Parathyroid adenoma (tissue), 2 donors: ENCODE results near the gene MYO1D.

Experiments used
- H2AFZ ChIP-seq: fragments of 300-600 bp; sonication (generic); one replicate; pipeline ENCODE4 v1.7.0; 2017; ENCODE audit warnings: antibody characterized with exemption, mild to moderate bottlenecking
- H3K27ac ChIP-seq: fragments of 300-600 bp; sonication (generic); one replicate; pipeline ENCODE4 v1.7.0; 2017
- H3K27me3 ChIP-seq: fragments of 300-600 bp; sonication (generic); one replicate; pipeline ENCODE4 v1.7.0; 2017; ENCODE audit warnings: low read length; ENCODE audit not compliant: control insufficient read depth, insufficient read depth
- H3K36me3 ChIP-seq: fragments of 300-600 bp; sonication (generic); one replicate; pipeline ENCODE4 v1.7.0; 2017; ENCODE audit warnings: low read length; ENCODE audit not compliant: control insufficient read depth, insufficient read depth
- H3K4me1 ChIP-seq: fragments of 300-600 bp; sonication (generic); one replicate; pipeline ENCODE4 v1.7.0; 2017; ENCODE audit warnings: control low read depth
- H3K4me2 ChIP-seq: fragments of 300-600 bp; sonication (generic); one replicate; pipeline ENCODE4 v1.7.0; 2017; ENCODE audit warnings: low read length
- H3K4me3 ChIP-seq: fragments of 300-600 bp; sonication (generic); one replicate; pipeline ENCODE4 v1.7.0; 2017; ENCODE audit warnings: low read depth, low read length
- H3K79me2 ChIP-seq: fragments of 300-600 bp; sonication (generic); one replicate; pipeline ENCODE4 v1.7.0; 2017; ENCODE audit warnings: control low read depth
- H3K9ac ChIP-seq: fragments of 300-600 bp; sonication (generic); one replicate; pipeline ENCODE4 v1.7.0; 2017; ENCODE audit warnings: mild to moderate bottlenecking
- H3K9me3 ChIP-seq: fragments of 300-600 bp; sonication (generic); one replicate; pipeline ENCODE4 v1.7.0; 2017; ENCODE audit warnings: low read length; ENCODE audit not compliant: control insufficient read depth
- CTCF ChIP-seq: fragments of 300-600 bp; sonication (generic); IDR thresholded peaks from one replicate; pipeline ENCODE4 v1.7.0; 2017; ENCODE audit warnings: antibody characterized with exemption, mild to moderate bottlenecking
- donor health status: primary hyperparathyroidism.

MYO1D gene

GRCh38 chr17:32801641-32802040, 75.3 kb downstream of the MYO1D start:
- Histone ChIP-seq H3K27ac (no peak overlapping the region), H3K36me3 (no peaks in the 10 kb centered on the region), H3K4me2 (no peak overlapping the region), H3K79me2 (peaks cover 2% of the 10 kb centered on the region), H3K9ac (no peak overlapping the region), H3K9me3 (no peaks in the 10 kb centered on the region), H3K4me3 (no peak overlapping the region), H3K4me1 (no peaks in the 10 kb centered on the region), H3K27me3 (no peaks in the 10 kb centered on the region), H2AFZ (no peak overlapping the region)
- TF ChIP-seq CTCF: no peak

GRCh38 chr17:32801193-32801592, 75.7 kb downstream of the MYO1D start:
- Histone ChIP-seq H3K4me1 (no peaks in the 10 kb centered on the region), H3K27me3 (no peaks in the 10 kb centered on the region), H3K27ac (no peak overlapping the region), H3K9me3 (no peaks in the 10 kb centered on the region), H3K9ac (no peak overlapping the region), H3K4me2 (no peak overlapping the region), H3K36me3 (no peaks in the 10 kb centered on the region), H2AFZ (no peak overlapping the region), H3K79me2 (peaks cover 2% of the 10 kb centered on the region), H3K4me3 (no peak overlapping the region)
- no peak for TF ChIP-seq CTCF

GRCh38 chr17:32798938-32799337, 78.0 kb downstream of the MYO1D start:
- H3K79me2 ChIP-seq: peaks cover 2% of the 10 kb centered on the region
- no peak for TF ChIP-seq CTCF
- H3K27ac ChIP-seq: no peak overlapping the region
- no peak overlapping the region for H3K4me3 ChIP-seq
- H3K4me2 ChIP-seq: no peak overlapping the region
- no peak overlapping the region for H2AFZ ChIP-seq
- H3K4me1 ChIP-seq: no peaks in the 10 kb centered on the region
- no peaks in the 10 kb centered on the region for H3K36me3 ChIP-seq
- no peaks in the 10 kb centered on the region for H3K27me3 ChIP-seq
- H3K9me3 ChIP-seq: no peaks in the 10 kb centered on the region
- H3K9ac ChIP-seq: no peak overlapping the region

- H3K9me3 ChIP-seq: no peaks in the 10 kb centered on the region
- no peak for TF ChIP-seq CTCF
- H3K79me2 ChIP-seq: peaks cover 2% of the 10 kb centered on the region
- no peak overlapping the region for H3K9ac ChIP-seq
- H3K4me1 ChIP-seq: peaks cover under 1% of the 10 kb centered on the region
- H3K4me2 ChIP-seq: no peak overlapping the region
- no peaks in the 10 kb centered on the region for H3K27me3 ChIP-seq
- H2AFZ ChIP-seq: no peak overlapping the region
- H3K4me3 ChIP-seq: no peak overlapping the region
- H3K36me3 ChIP-seq: no peaks in the 10 kb centered on the region
- H3K27ac ChIP-seq: no peak overlapping the region
Observed at GRCh38 chr17:32795339-32795979, 81.5 kb downstream of the MYO1D start.

- H3K27ac ChIP-seq: no peak overlapping the region
Observed at GRCh38 chr17:32794533-32795246, 82.2 kb downstream of the MYO1D start.

More at GRCh38 chr17:32794533-32795246, 82.2 kb downstream of the MYO1D start:
- TF ChIP-seq CTCF: no peak
- peaks cover 2% of the 10 kb centered on the region for H3K79me2 ChIP-seq
- no peak overlapping the region for H3K4me3 ChIP-seq
- H3K9ac ChIP-seq: no peak overlapping the region
- peaks cover 5% of the 10 kb centered on the region for H3K4me1 ChIP-seq
- H2AFZ ChIP-seq: no peak overlapping the region
- no peaks in the 10 kb centered on the region for H3K36me3 ChIP-seq
- no peaks in the 10 kb centered on the region for H3K27me3 ChIP-seq
- no peaks in the 10 kb centered on the region for H3K9me3 ChIP-seq
- no peak overlapping the region for H3K4me2 ChIP-seq
